Transverse colon (tissue), 4 donors: ENCODE measurements around the gene MINAR1. TPM values are rescaled to one million over a fixed set of nuclear protein-coding genes. Genes with fewer than 3 reads are reported as not detected.

Experiments
- DNase-seq: peaks from one replicate; pipeline ENCODE4 v3.0.0-alpha.2; 2019
- H3K27ac ChIP-seq, 4 donors: fragments of 200-600 bp; sonication (generic); 2 replicates each; pipeline ENCODE4 v1.5.1; 2016 to 2018; ENCODE audit warnings: inconsistent platforms in 4 of 4
- H3K27me3 ChIP-seq: fragments of 200-600 bp; sonication (generic); 2 replicates; pipeline ENCODE4 v1.5.1; 2017; ENCODE audit warnings: inconsistent platforms
- H3K36me3 ChIP-seq, 4 donors: fragments of 200-600 bp; sonication (generic); 2 replicates each; pipeline ENCODE4 v1.5.1; 2017 to 2019; ENCODE audit warnings: inconsistent platforms in 4 of 4
- H3K4me1 ChIP-seq, 4 donors: fragments of 200-600 bp; sonication (generic); 2 replicates each; pipeline ENCODE4 v1.5.1; 2017 to 2020; ENCODE audit warnings: inconsistent platforms in 4 of 4
- H3K4me3 ChIP-seq, 4 donors: fragments of 200-600 bp; sonication (generic); 1 replicate in 1 of 4; 2 replicates in 3 of 4; pipeline versions ENCODE4 v1.5.1 to v1.6.1; 2017 to 2019; ENCODE audit warnings: inconsistent platforms in 4 of 4
- H3K9me3 ChIP-seq, 2 donors: fragments of 200-600 bp; sonication (generic); 2 replicates each; pipeline ENCODE4 v1.5.1; 2017 to 2019; ENCODE audit warnings: inconsistent platforms in 2 of 2
- EP300 ChIP-seq: sonication (generic); formaldehyde crosslinking; IDR thresholded peaks from one replicate; pipeline ENCODE4 v1.6.1; 2017; ENCODE audit warnings: antibody characterized with exemption, low read depth
- POLR2A ChIP-seq: fragments of 450-650 bp; IDR thresholded peaks from one replicate; pipeline ENCODE4 v1.6.1; 2016; ENCODE audit warnings: antibody characterized with exemption, mild to moderate bottlenecking, moderate library complexity
- POLR2AphosphoS5 ChIP-seq, 3 donors: sonication (generic); formaldehyde crosslinking; IDR thresholded peaks; one replicate each; pipeline ENCODE4 v1.6.1; 2016; ENCODE audit warnings: antibody characterized with exemption in 3 of 3
- WGBS, 2 donors: methylation state at CpG; one replicate each; pipeline ENCODE4 v1.1.5; 2018; ENCODE audit warnings: low coverage in 1 of 2; 5-methylcytosine and 5-hydroxymethylcytosine counted together
- in situ Hi-C, 4 donors: fragments of 200-750 bp; cut with MboI; loops; one replicate each; pipeline versions ENCODE4 v1.15.0 to v1.15.1; 2017; ENCODE audit warnings: low sequenced_read_pairs in 3 of 4, low pct_ligation_motif_present in 1 of 4, low pct_unique_long_range_greater_than_20kb in 1 of 4
- intact Hi-C: fragments of 100-400 bp; cut with DNase I; formaldehyde crosslinking; loops from one replicate; pipeline ENCODE4 v1.15.1; 2023; ENCODE audit warnings: low total_unique reads
- total RNA-seq, 4 donors: library from RNA; depleted of rRNA; stranded (reverse); fragments of >200 nt; gene quantifications; one replicate each; pipeline ENCODE4 v1.1.0, GENCODE V29; 2016
- TF ChIP-seq, protein P1 (sequence below), 5 experiments: fragments of 200-600 bp in 3 of 5; fragments of 450-650 bp in 2 of 5; sonication (generic) in 3 of 5; IDR thresholded peaks; 1 replicate in 2 of 5; 2 replicates in 3 of 5; pipeline ENCODE4 v1.5.1; 2016 to 2017; ENCODE audit warnings: antibody characterized with exemption in 5 of 5, inconsistent platforms in 3 of 5, mild to moderate bottlenecking in 2 of 5, moderate library complexity in 1 of 5

Gene MINAR1
- total RNA-seq, 4 donors from 2014 or later = 0.14 to 1.1 (median 0.40) TPM; not detected in 1

DNA sequence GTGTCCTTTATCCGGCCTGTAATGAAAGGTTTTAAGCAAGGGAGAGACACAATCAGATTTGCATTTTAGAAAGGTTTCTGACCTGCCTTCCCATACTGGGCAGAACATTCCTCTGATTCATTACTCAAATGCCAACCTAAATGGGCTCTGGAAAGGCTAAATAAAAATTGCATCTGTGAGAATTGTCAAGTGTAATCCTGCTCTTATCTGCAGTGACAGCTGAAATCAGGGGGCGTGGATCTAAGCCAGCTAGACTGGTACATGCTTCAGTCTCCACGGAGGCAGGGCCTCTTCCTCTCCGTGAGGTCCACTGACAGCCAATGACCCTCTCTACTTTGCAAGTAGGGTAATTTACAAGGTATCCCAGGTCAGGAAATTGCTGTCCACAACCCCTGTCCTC is 32.5 kb upstream of the MINAR1 start:
- TF ChIP-seq POLR2AphosphoS5 (IDR thresholded peaks at IDR 0.05) = no peak
- no peak for TF ChIP-seq EP300
- TF ChIP-seq, protein P1, sequence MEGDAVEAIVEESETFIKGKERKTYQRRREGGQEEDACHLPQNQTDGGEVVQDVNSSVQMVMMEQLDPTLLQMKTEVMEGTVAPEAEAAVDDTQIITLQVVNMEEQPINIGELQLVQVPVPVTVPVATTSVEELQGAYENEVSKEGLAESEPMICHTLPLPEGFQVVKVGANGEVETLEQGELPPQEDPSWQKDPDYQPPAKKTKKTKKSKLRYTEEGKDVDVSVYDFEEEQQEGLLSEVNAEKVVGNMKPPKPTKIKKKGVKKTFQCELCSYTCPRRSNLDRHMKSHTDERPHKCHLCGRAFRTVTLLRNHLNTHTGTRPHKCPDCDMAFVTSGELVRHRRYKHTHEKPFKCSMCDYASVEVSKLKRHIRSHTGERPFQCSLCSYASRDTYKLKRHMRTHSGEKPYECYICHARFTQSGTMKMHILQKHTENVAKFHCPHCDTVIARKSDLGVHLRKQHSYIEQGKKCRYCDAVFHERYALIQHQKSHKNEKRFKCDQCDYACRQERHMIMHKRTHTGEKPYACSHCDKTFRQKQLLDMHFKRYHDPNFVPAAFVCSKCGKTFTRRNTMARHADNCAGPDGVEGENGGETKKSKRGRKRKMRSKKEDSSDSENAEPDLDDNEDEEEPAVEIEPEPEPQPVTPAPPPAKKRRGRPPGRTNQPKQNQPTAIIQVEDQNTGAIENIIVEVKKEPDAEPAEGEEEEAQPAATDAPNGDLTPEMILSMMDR (IDR thresholded peaks at IDR 0.05) = no peak
- no peak for TF ChIP-seq POLR2A
- no peak for DNase-seq
- intact Hi-C loops (no loop called here), in situ Hi-C loops (no loop called here)
- Histone ChIP-seq H3K9me3 (no peaks in the 10 kb centered on the region), H3K36me3 (no peaks in the 10 kb centered on the region), H3K4me3 (no peak overlapping the region), H3K4me1 (peaks cover 0 to under 1% (median 0%) of the 10 kb centered on the region in 4 donors), H3K27ac (no peak overlapping the region), H3K27me3 (no peaks in the 10 kb centered on the region)
- 67 to 89% methylated on average over 2 to 4 of the region's 4 CpGs for WGBS, 2 donors

DNA sequence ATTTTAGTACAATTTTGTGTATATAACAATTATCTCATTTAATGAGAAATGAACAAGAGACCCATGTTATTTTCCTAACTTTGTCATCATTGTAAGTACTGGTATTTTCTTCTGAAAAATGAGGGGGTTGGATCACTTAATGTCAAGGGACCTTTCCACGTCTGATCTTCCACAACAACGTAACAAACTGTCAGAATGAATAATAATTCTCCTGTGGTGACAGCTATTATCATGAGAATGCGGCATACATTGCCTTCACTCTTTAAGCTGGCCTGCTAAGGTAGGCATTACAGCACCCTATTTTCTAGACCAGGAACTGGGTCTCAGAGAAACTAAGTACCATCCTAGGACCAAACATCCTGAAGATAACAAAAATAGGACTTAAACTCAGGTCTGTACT is 31.5 kb upstream of the MINAR1 start:
- in situ Hi-C loops (no loop called here), intact Hi-C loops (no loop called here)
- Histone ChIP-seq H3K4me1 (no peaks in the 10 kb centered on the region), H3K36me3 (no peaks in the 10 kb centered on the region), H3K27me3 (no peaks in the 10 kb centered on the region), H3K27ac (no peak overlapping the region), H3K4me3 (no peak overlapping the region), H3K9me3 (no peaks in the 10 kb centered on the region)
- DNase-seq = no peak
- TF ChIP-seq POLR2AphosphoS5 (IDR thresholded peaks at IDR 0.05) (no peak), EP300 (no peak), POLR2A (no peak)
- TF ChIP-seq, protein P1 (IDR thresholded peaks at IDR 0.05) = no peak
- WGBS, 2 donors = 61 to 65% methylated on average over 3 of the region's 3 CpGs

DNA sequence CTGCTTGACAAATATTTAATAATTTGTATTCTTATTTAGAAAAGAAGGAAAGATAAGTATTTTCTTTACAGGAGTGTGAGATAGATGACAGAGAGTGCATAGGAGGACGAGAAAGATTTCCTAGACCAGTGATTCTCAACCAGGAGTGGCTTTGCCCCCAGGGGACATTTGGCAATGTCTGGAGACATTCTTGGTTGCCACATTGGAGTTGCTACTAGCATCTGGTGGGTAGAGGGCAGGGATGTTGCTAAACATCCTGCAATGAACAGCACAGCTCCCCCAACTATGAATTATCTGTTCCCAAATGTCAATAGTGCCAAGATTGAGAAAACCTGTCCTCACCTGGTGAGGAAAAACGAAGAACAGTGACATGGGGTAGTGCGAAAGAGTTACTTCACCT is 30.8 kb upstream of the MINAR1 start:
- in situ Hi-C loops (no loop called here), intact Hi-C loops (no loop called here)
- Histone ChIP-seq H3K36me3 (no peaks in the 10 kb centered on the region), H3K4me3 (no peak overlapping the region), H3K27ac (no peak overlapping the region), H3K27me3 (no peaks in the 10 kb centered on the region), H3K4me1 (no peaks in the 10 kb centered on the region), H3K9me3 (no peaks in the 10 kb centered on the region)
- 50 to 62% methylated on average over 3 of the region's 3 CpGs for WGBS, 2 donors
- TF ChIP-seq POLR2AphosphoS5 (IDR thresholded peaks at IDR 0.05) (no peak), POLR2A (no peak), EP300 (no peak)
- TF ChIP-seq, protein P1 (IDR thresholded peaks at IDR 0.05) = no peak
- no peak for DNase-seq

DNA sequence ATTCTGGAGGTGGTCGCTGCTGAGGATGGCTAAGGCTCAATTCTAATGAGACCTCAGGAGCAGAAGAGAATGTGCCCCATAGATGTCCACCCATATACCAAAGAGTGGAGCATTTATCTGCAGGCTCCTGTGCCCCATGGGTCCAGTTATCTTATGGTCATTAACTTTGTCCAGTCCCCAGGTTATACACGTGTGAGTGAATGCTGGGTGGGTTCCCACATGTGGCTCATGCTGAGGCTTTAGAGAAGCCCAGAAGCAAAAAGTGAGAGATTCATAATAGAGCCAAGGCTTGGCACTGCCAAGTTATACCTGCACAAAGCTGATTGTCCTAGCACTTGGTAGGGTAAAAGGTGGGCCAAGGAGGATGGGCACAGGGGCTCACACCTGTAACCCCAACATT is 30.0 kb upstream of the MINAR1 start:
- Histone ChIP-seq H3K4me3 (no peak overlapping the region), H3K36me3 (no peaks in the 10 kb centered on the region), H3K27me3 (no peaks in the 10 kb centered on the region), H3K4me1 (no peaks in the 10 kb centered on the region), H3K9me3 (no peaks in the 10 kb centered on the region), H3K27ac (no peak overlapping the region)
- 83 to 84% methylated on average over 1 to 2 of the region's 2 CpGs for WGBS, 2 donors
- intact Hi-C loops = no loop called here
- DNase-seq = no peak
- TF ChIP-seq, protein P1 (IDR thresholded peaks at IDR 0.05) = no peak
- TF ChIP-seq EP300 (no peak), POLR2AphosphoS5 (IDR thresholded peaks at IDR 0.05) (no peak), POLR2A (no peak)
- in situ Hi-C loops = no loop called here
